Measurements from ENCODE around the gene HDAC3.

HDAC3 gene

GRCh38 chr5:141657937-141658545, 21.4 kb upstream of the HDAC3 start:
- no peak for DNase-seq (ENCODE audit: low spot score)

GRCh38 chr5:141657404-141657803, 20.8 kb upstream of the HDAC3 start:
- DNase-seq (ENCODE audit: low spot score): no peak

GRCh38 chr5:141656396-141656795, 19.7 kb upstream of the HDAC3 start:
- no peak for DNase-seq (ENCODE audit: low spot score)

DNA sequence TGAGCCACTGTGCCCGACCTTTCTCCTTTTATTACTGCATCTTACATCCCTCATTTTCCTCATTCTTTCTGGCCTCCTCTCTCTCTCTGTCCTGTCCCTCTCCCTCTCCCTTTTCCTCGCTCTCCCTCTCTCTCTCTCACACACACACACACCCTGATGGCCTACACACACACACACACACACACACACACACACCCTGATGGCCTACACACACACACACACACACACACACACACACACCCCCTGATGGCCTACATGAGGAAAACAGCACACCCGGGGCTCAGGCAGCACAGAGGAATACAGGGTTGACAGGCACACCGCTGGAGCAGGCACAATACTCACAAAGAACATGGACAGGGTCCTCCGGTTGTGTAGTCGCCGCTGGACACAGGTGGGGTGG, 18.4 kb upstream of the HDAC3 start:
- DNase-seq (ENCODE audit: low spot score): no peak

- no peak for DNase-seq (ENCODE audit: low spot score)
Measured at GRCh38 chr5:141654298-141654697, 17.6 kb upstream of the HDAC3 start.

- peak; percentile 41 for DNase-seq (ENCODE audit: low spot score)
Measured at GRCh38 chr5:141651728-141652105, 15.1 kb upstream of the HDAC3 start.

- peak; percentile 100 for DNase-seq (ENCODE audit: low spot score)
Measured at GRCh38 chr5:141650851-141651727, 14.4 kb upstream of the HDAC3 start, which contains the start of gene FCHSD1. Gene FCHSD1, minus strand, starts transcription at chr5:141651418. Its CDS starts 50 bp downstream, at chr5:141651368.

- DNase-seq (ENCODE audit: low spot score): no peak
Measured at GRCh38 chr5:141649972-141650371, 13.3 kb upstream of the HDAC3 start.

DNA sequence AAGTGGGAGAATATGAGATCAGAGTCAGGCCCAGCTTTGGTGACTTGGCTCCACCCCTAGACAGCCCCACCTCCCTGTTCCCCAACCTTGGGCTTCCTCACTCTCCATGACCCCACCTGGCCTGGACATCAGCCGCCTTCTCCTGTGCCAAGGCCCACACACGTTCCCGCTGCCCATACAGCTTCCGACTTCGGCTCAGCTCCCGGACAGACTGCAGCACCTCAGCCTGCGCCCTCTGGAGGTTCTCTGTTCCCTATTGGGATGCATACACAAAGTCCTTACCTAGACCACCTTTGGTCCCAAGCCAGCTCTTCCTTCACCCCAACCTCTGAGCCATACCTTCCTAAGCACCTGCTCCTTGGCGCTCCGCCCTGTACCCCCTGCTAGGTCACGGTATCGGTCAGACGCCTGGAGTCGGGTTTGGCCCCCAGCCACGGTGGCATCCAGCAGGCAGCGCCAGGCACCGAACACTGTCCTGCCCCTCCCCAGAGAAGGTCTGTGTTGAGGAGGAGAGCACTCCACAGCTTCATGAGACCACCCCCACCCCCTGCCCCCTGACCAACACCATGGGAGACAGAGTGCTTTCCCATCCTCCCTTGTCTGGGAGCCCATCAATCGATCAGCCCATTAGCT, 12.5 kb upstream of the HDAC3 start:
- DNase-seq (ENCODE audit: low spot score): no peak

DNA sequence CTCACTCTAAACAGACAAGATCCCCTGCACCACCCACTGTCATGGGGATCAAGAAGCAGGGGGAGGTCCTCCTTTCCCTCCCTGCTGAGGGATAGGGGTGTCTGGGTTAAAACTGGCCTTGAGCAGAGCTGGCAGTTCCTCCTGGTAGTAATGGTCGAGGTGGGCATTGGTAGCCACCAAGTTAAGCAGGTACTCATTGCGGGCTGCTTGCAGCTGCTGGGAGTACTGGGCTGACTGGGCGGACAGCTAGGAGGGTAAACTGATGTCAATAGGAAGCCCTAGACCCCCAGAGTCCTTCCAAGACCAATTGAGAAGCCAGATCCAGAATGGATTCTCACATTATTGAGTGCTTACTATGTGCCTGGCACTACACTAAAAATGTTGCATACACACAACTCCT, 11.2 kb upstream of the HDAC3 start:
- no peak for DNase-seq (ENCODE audit: low spot score)

GRCh38 chr5:141647242-141647641, 10.6 kb upstream of the HDAC3 start:
- DNase-seq (ENCODE audit: low spot score): no peak

GRCh38 chr5:141646026-141646425, 9.4 kb upstream of the HDAC3 start:
- DNase-seq (ENCODE audit: low spot score): no peak

- no peak for DNase-seq (ENCODE audit: low spot score)
Measured at GRCh38 chr5:141641634-141642267, 5.1 kb upstream of the HDAC3 start.

GRCh38 chr5:141640698-141641097, 4.0 kb upstream of the HDAC3 start:
- DNase-seq (ENCODE audit: low spot score): no peak

DNA sequence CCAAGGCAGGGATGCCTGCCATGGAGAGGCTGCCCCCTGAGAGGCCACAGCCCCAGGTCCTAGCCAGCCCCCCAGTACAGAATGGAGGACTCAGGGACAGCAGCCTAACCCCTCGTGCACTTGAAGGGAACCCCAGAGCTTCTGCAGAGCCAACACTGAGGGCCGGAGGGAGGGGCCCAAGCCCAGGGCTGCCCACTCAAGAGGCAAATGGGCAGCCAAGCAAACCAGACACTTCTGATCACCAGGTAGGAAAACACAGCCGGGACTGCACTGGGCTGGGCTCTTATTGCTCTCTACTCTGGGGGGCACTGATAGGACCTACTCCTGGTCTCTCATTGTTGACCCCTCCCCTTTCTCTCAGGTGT, 3.4 kb upstream of the HDAC3 start:
- DNase-seq (ENCODE audit: low spot score): no peak

GRCh38 chr5:141639357-141640050, 2.9 kb upstream of the HDAC3 start:
- no peak for DNase-seq (ENCODE audit: low spot score)

- DNase-seq (ENCODE audit: low spot score): no peak
Measured at GRCh38 chr5:141638771-141639170, 2.1 kb upstream of the HDAC3 start.

GRCh38 chr5:141637767-141638419, 1.2 kb upstream of the HDAC3 start:
- peak; percentile 92 for DNase-seq (ENCODE audit: low spot score)

DNA sequence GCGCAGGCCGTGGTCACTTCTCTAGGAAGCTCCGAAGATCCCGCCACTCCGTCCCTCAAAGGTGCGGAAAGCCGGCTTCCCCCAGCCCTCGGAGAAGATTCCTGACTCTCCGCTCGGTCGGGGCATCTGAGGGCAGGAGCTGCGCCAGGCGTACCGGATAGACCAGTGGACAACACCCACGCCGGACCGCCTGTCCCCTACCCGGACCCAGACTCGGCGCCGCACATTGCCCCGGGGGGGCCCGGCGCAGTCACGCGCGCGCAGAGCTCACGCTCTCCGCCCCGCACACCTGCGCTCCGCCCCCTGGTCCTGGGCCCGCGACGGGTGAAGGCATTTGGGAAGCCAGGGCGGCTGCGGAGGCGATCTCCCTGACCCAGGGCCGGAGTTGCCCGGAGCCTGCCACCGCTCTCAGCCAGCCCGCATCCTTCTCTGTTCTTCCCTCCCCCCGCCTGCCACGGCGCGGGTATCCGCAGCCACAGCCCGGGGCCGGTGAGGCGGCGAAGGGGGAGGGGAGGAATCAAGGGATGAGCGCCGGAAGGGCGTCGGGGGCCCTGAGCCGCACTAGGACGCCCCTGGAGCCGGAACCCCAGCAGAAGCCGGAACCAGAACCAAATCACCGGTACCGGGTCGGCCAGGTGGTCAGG, 596 bp upstream of the HDAC3 start:
- DNase-seq (ENCODE audit: low spot score): peak; percentile 55

- DNase-seq (ENCODE audit: low spot score): no peak
Measured at GRCh38 chr5:141636106-141636412, 590 bp downstream of the HDAC3 start.

DNA sequence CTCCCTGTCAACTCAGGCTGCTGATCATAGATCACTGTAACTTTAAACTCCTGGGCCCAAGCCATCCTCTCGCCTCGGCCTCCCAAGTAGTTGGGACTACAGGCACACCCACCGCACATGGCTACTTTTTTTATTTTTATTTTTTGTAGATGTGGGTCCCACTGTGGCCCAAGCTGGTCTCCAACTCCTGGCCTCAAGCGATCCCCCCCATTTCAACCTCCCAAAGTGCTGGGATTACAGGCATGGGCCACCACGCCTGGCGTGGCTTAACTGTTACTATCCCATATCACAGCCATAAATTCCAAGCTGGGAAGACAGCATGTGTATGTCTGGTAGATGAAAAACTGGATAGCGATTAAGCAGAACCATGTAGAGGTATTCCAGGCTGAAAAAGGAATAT, 1.0 kb downstream of the HDAC3 start:
- no peak for DNase-seq (ENCODE audit: low spot score)
